DOHH2 (cell line): Measurements from ENCODE around the gene CCDC69.

Experiments used
- EZH2phosphoT487 ChIP-seq: fragments of 200-600 bp; sonication (generic); IDR thresholded peaks from 2 replicates; pipeline ENCODE4 v1.6.1; 2017; ENCODE audit warnings: borderline replicate concordance, mild to moderate bottlenecking, antibody characterized with exemption, low read length, moderate library complexity, mixed read lengths
- TF ChIP-seq, protein P1 (sequence below): fragments of 200-600 bp; sonication (generic); IDR thresholded peaks from one replicate; pipeline ENCODE4 v1.5.1; 2014; ENCODE audit warnings: antibody characterized with exemption, mild to moderate bottlenecking, low read depth, low read length; ENCODE audit not compliant: poor library complexity, severe bottlenecking

DNA sequence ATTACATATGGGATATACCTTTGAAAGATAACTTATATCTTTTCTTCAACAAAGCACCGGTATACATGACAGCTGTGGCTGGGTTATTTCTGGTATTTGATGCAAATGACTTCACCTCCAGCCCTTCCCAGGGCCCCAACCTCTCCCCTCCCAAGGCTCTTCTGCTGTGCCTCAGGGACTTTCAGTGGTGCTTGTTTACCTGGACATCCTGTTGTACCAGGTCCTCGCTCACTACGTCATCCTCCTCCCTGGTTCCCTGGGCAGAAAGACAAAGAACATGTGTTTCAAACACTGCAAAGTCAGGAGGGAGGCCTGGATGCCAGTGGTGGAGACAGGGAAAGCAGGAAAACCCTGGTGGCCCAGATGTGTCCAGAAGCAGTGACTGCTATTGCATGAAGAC is 89.7 kb downstream of the CCDC69 start:
- TF ChIP-seq, protein P1, sequence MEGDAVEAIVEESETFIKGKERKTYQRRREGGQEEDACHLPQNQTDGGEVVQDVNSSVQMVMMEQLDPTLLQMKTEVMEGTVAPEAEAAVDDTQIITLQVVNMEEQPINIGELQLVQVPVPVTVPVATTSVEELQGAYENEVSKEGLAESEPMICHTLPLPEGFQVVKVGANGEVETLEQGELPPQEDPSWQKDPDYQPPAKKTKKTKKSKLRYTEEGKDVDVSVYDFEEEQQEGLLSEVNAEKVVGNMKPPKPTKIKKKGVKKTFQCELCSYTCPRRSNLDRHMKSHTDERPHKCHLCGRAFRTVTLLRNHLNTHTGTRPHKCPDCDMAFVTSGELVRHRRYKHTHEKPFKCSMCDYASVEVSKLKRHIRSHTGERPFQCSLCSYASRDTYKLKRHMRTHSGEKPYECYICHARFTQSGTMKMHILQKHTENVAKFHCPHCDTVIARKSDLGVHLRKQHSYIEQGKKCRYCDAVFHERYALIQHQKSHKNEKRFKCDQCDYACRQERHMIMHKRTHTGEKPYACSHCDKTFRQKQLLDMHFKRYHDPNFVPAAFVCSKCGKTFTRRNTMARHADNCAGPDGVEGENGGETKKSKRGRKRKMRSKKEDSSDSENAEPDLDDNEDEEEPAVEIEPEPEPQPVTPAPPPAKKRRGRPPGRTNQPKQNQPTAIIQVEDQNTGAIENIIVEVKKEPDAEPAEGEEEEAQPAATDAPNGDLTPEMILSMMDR = no peak
- TF ChIP-seq EZH2phosphoT487 = no peak
